HEK293T (cell line): Measurements from ENCODE around the gene SLC45A3.

Experiments used
- BHLHE40 ChIP-seq: fragments of 450-650 bp; IDR thresholded peaks from 2 replicates; pipeline ENCODE4 v1.6.1; 2016; ENCODE audit warnings: mild to moderate bottlenecking, moderate library complexity, borderline replicate concordance
- CTBP1 ChIP-seq: fragments of 450-650 bp; IDR thresholded peaks from 2 replicates; pipeline ENCODE4 v1.6.1; 2016; ENCODE audit warnings: borderline replicate concordance
- FOXM1 ChIP-seq: fragments of 450-650 bp; IDR thresholded peaks from 2 replicates; pipeline ENCODE4 v1.6.1; 2017; ENCODE audit warnings: mild to moderate bottlenecking, borderline replicate concordance
- SP1 ChIP-seq: fragments of 450-650 bp; IDR thresholded peaks from 2 replicates; pipeline ENCODE4 v1.6.1; 2017
- SUZ12 ChIP-seq: fragments of 450-650 bp; IDR thresholded peaks from 2 replicates; pipeline ENCODE4 v1.6.1; 2016; ENCODE audit warnings: mild to moderate bottlenecking
- ZNF384 ChIP-seq: fragments of 450-650 bp; IDR thresholded peaks from 2 replicates; pipeline ENCODE4 v1.6.1; 2016

DNA sequence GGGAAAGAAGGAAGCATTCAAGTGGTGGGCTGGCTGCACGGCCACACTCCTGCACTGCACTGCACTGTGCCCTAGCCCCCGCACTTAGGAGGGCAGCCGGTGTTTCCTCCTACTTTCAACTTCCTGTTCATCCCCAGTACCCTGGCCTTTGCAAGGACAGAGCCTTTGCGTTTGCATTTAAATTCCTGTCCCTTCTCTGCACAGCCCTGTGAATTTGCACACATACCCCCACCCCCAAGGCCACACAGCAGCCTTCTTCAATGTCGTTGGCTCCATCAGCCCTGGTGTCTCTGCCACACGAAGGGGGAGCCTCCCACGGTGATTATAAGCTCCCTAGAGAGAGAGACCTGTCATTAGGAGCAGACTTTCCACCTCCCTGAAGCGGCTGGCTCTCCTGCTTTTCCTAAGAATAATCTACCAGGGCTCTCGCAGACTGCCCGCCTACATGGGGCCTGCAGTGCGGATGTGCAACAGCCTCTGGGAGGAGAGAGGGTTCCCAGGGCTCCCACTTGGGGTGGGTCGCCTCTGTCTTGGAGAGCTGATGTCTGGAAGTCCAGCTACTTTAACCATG, 13.2 kb upstream of the SLC45A3 start:
- no peak for TF ChIP-seq SP1
- TF ChIP-seq FOXM1 = no peak
- TF ChIP-seq BHLHE40 = no peak
- no peak for TF ChIP-seq ZNF384
- no peak for TF ChIP-seq SUZ12
- no peak for TF ChIP-seq CTBP1
